Endothelial cell of umbilical vein (primary cell): ENCODE results near the gene CCDC107. TPM values are rescaled to one million over a fixed set of nuclear protein-coding genes. Genes with fewer than 3 reads are reported as not detected.

Source experiments
- BruUV-seq: library from RNA; stranded (reverse); fragments of 400-500 nt; replicated peaks from 2 replicates; lab custom pipeline; 2021; lab: Mats Ljungman, UMichigan
- CTCF ChIA-PET: fragments of 300-600, 350-600 bp; sonication (Branson Sonifier 250); formaldehyde crosslinking; loops from one replicate; lab custom pipeline; 2021; ENCODE audit warnings: antibody characterized with exemption, inconsistent platforms; lab: Charles Lee
- POLR2A ChIA-PET: fragments of 300-600, 350-600 bp; sonication (Branson Sonifier 250); formaldehyde crosslinking; loops from one replicate; lab custom pipeline; 2021; ENCODE audit warnings: antibody characterized with exemption, inconsistent platforms; lab: Charles Lee
- DNase-seq: peaks from one replicate; pipeline ENCODE4 v3.0.0-alpha.2; 2011; ENCODE audit warnings: low read depth, low spot score
- FAIRE-seq: peaks from 2 replicates; lab custom pipeline; 2011; peaks lifted over from hg19 to GRCh38; lab: Jason Lieb, UNC
- H2AFZ ChIP-seq: 2 replicates; pipeline ENCODE4 v1.6.0; 2012; ENCODE audit warnings: low read depth, low read length, control low read depth, inconsistent platforms
- H3K27ac ChIP-seq: 2 replicates; pipeline ENCODE4 v1.5.1; 2011; ENCODE audit warnings: low read depth, mild to moderate bottlenecking, control low read depth, low read length, moderate library complexity; ENCODE audit not compliant: insufficient read depth
- H3K27me3 ChIP-seq, 2 experiments: 2 replicates each; pipeline versions ENCODE4 v1.6.0 to v1.6.1; 2011; ENCODE audit warnings: low read length in 2 of 2, mixed read lengths in 1 of 2; ENCODE audit not compliant: control insufficient read depth in 2 of 2, insufficient read depth in 2 of 2
- H3K36me3 ChIP-seq, 2 experiments: 2 replicates in 1 of 2; 3 replicates in 1 of 2; pipeline ENCODE4 v1.5.1; 2011; ENCODE audit warnings: low read length in 2 of 2, mild to moderate bottlenecking in 1 of 2, moderate library complexity in 1 of 2; ENCODE audit not compliant: control insufficient read depth in 2 of 2, insufficient read depth in 2 of 2; ENCODE audit errors: extremely low read depth in 1 of 2
- H3K4me1 ChIP-seq: 3 replicates; pipeline ENCODE4 v1.5.1; 2011; ENCODE audit warnings: mild to moderate bottlenecking, low read length; ENCODE audit not compliant: control insufficient read depth, insufficient read depth; ENCODE audit errors: extremely low read depth
- H3K4me2 ChIP-seq: 2 replicates; pipeline ENCODE4 v1.6.1; 2011; ENCODE audit warnings: low read length, control low read depth, mixed read lengths; ENCODE audit not compliant: insufficient read depth
- H3K4me3 ChIP-seq, 3 experiments: fragments of 200-600 bp in 1 of 3; sonication (generic), shearing (Covaris generic) in 1 of 3; replicated peaks in 1 of 3; 2 replicates each; pipeline ENCODE4 v1.5.1; 2011 to 2016; ENCODE audit warnings: control low read depth in 3 of 3, low read length in 3 of 3, mild to moderate bottlenecking in 2 of 3, inconsistent platforms in 1 of 3, low read depth in 1 of 3, moderate library complexity in 1 of 3; ENCODE audit not compliant: insufficient read depth in 1 of 3
- H3K79me2 ChIP-seq: 2 replicates; pipeline ENCODE4 v1.6.0; 2012; ENCODE audit warnings: low read length, inconsistent platforms; ENCODE audit not compliant: control insufficient read depth, insufficient read depth
- H3K9ac ChIP-seq: replicated peaks from 2 replicates; pipeline ENCODE3; 2011; ENCODE audit warnings: low read length, control low read depth; ENCODE audit not compliant: insufficient read depth; ENCODE audit errors: extremely low read depth
- H3K9me1 ChIP-seq: replicated peaks from 3 replicates; pipeline ENCODE4 v1.6.0; 2011; ENCODE audit warnings: mild to moderate bottlenecking, low read length; ENCODE audit not compliant: control insufficient read depth, insufficient read depth; ENCODE audit errors: extremely low read depth
- H3K9me3 ChIP-seq: replicated peaks from 2 replicates; pipeline ENCODE4 v1.5.1; 2012; ENCODE audit warnings: low read length, inconsistent platforms; ENCODE audit not compliant: control insufficient read depth, insufficient read depth
- H4K20me1 ChIP-seq: replicated peaks from 2 replicates; pipeline ENCODE3; 2011; ENCODE audit warnings: mild to moderate bottlenecking, low read length; ENCODE audit not compliant: control insufficient read depth, insufficient read depth; ENCODE audit errors: extremely low read depth
- EZH2 ChIP-seq: IDR thresholded peaks from 2 replicates; pipeline ENCODE4 v1.6.1; 2012; ENCODE audit warnings: borderline replicate concordance, low read depth, mild to moderate bottlenecking, moderate library complexity, low read length, inconsistent platforms; ENCODE audit not compliant: severe bottlenecking
- FOS ChIP-seq: IDR thresholded peaks from 2 replicates; pipeline ENCODE4 v1.6.1; 2011; ENCODE audit warnings: mild to moderate bottlenecking, low read length, moderate library complexity, borderline replicate concordance; ENCODE audit not compliant: insufficient read depth
- GATA2 ChIP-seq: IDR thresholded peaks from 2 replicates; pipeline ENCODE4 v1.7.0; 2011; ENCODE audit warnings: low read depth, mild to moderate bottlenecking, moderate library complexity, mixed read lengths, low read length; ENCODE audit not compliant: insufficient read length, insufficient read depth
- JUN ChIP-seq: IDR thresholded peaks from 2 replicates; pipeline ENCODE4 v1.6.1; 2011; ENCODE audit warnings: borderline replicate concordance, low read depth; ENCODE audit not compliant: insufficient read length, insufficient read depth
- MYC ChIP-seq: IDR thresholded peaks from one replicate; pipeline ENCODE4 v1.6.1; 2011; ENCODE audit warnings: mild to moderate bottlenecking, low read depth, low read length
- POLR2A ChIP-seq: IDR thresholded peaks from 2 replicates; pipeline ENCODE4 v1.6.1; 2012; ENCODE audit warnings: low read depth, mild to moderate bottlenecking, control low read depth, low read length
- POLR2AphosphoS5 ChIP-seq: IDR thresholded peaks from 2 replicates; pipeline ENCODE4 v1.6.1; 2012; ENCODE audit warnings: low read depth, mild to moderate bottlenecking, control low read depth, low read length, moderate library complexity; ENCODE audit not compliant: insufficient read depth
- dilution Hi-C: fragments of 300-500 bp; cut with MboI; formaldehyde crosslinking; loops from one replicate; pipeline ENCODE4 v1.15.0; 2019; ENCODE audit warnings: low sequenced_read_pairs; ENCODE audit not compliant: extremely low pct_ligation_motif_present
- intact Hi-C: fragments of 100-400 bp; cut with micrococcal nuclease; formaldehyde crosslinking; loops from one replicate; pipeline ENCODE4 v1.10.0; 2022
- polyA plus RNA-seq, 4 experiments: library from polyadenylated mRNA; depleted of rRNA in 3 of 4; stranded (reverse) in 3 of 4; unstranded in 1 of 4; fragments of >200 nt; gene quantifications; 2 replicates each; pipeline versions ENCODE4 v1.2.1 to v1.2.3, GENCODE V29; 2011 to 2012; ENCODE audit warnings: missing spikeins in 1 of 4
- total RNA-seq: library from RNA; stranded (reverse); gene quantifications from 2 replicates; pipeline ENCODE4 v1.2.3, GENCODE V29; 2021
- TF ChIP-seq, protein P1 (sequence below): IDR thresholded peaks from 2 replicates; pipeline ENCODE4 v1.6.1; 2011; ENCODE audit not compliant: insufficient read depth, insufficient read length
- TF ChIP-seq, protein P2 (sequence below), 2 donors: IDR thresholded peaks; 1 replicate in 1 of 2; 2 replicates in 1 of 2; pipeline ENCODE4 v1.5.1; 2011; ENCODE audit warnings: low read length in 2 of 2, mild to moderate bottlenecking in 2 of 2, moderate library complexity in 2 of 2, control low read depth in 1 of 2, inconsistent platforms in 1 of 2, low read depth in 1 of 2; ENCODE audit not compliant: insufficient read depth in 1 of 2; ENCODE audit errors: extremely low read depth in 1 of 2

CCDC107 gene
- total and polyA plus RNA-seq, 2 donors (not counting 3 experiments of a cell fraction or from before 2014, with no cell fraction given) = 13.2 to 16.0 TPM

DNA sequence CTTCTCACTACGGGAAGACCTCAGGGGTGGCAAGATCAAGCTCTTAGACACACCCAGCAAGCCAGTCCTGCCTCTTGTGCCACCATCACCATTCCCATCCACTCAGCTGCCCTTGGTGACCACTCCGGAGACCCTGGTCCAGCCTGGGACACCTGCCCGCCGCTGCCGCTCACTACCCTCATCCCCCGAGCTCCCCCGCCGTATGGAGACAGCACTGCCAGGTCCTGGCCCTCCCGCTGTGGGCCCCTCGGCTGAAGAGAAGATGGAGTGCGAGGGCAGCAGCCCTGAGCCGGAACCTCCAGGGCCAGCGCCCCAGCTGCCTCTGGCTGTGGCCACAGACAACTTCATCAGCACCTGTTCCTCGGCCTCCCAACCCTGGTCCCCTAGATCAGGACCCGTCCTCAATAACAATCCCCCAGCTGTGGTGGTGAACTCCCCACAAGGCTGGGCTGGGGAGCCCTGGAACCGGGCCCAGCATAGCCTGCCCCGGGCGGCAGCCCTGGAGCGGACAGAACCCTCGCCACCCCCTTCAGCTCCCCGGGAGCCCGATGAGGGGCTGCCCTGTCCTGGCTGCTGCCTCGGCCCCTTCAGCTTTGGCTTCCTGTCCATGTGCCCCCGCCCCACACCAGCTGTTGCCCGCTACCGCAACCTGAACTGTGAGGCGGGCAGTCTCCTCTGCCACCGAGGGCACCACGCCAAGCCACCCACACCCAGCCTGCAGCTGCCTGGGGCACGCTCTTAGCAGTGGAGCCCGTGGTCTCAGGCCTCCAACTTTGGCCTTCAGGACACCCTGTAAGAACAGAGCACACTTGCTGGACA lies 48.9 kb upstream of the CCDC107 start:
- no peak for DNase-seq
- FAIRE-seq = no peak
- Histone ChIP-seq H3K9me1 (no peaks in the 10 kb centered on the region), H3K36me3 (peaks cover 3 to 14% of the 10 kb centered on the region in 2 experiments), H3K4me2 (no peak overlapping the region), H3K9ac (no peak overlapping the region), H3K4me1 (peaks cover 12% of the 10 kb centered on the region), H4K20me1 (no peaks in the 10 kb centered on the region), H3K79me2 (no peaks in the 10 kb centered on the region), H3K27ac (no peak overlapping the region), H3K9me3 (no peaks in the 10 kb centered on the region), H3K27me3 (peaks cover 2 to 6% of the 10 kb centered on the region in 2 experiments), H3K4me3 (no peak overlapping the region), H2AFZ (no peak overlapping the region)
- dilution Hi-C loops (no loop called here), intact Hi-C loops (no loop called here)
- ChIA-PET POLR2A (no interaction called here), CTCF (no interaction called here)
- BruUV-seq = TSS peak; percentile 8
- TF ChIP-seq GATA2 (no peak), POLR2A (no peak), JUN (no peak), POLR2AphosphoS5 (no peak), FOS (no peak), EZH2 (no peak), MYC (no peak)
- TF ChIP-seq, protein P1, sequence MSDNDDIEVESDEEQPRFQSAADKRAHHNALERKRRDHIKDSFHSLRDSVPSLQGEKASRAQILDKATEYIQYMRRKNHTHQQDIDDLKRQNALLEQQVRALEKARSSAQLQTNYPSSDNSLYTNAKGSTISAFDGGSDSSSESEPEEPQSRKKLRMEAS = no peak
- TF ChIP-seq, protein P2, sequence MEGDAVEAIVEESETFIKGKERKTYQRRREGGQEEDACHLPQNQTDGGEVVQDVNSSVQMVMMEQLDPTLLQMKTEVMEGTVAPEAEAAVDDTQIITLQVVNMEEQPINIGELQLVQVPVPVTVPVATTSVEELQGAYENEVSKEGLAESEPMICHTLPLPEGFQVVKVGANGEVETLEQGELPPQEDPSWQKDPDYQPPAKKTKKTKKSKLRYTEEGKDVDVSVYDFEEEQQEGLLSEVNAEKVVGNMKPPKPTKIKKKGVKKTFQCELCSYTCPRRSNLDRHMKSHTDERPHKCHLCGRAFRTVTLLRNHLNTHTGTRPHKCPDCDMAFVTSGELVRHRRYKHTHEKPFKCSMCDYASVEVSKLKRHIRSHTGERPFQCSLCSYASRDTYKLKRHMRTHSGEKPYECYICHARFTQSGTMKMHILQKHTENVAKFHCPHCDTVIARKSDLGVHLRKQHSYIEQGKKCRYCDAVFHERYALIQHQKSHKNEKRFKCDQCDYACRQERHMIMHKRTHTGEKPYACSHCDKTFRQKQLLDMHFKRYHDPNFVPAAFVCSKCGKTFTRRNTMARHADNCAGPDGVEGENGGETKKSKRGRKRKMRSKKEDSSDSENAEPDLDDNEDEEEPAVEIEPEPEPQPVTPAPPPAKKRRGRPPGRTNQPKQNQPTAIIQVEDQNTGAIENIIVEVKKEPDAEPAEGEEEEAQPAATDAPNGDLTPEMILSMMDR (IDR thresholded peaks at IDR 0.05; ENCODE audit: extremely low read depth in 1 of 2, insufficient read depth in 1 of 2, low read depth in 1 of 2, low read length in 2 of 2) = no peak
